ENCODE results near the gene HOXB3.

Gene HOXB3

DNA sequence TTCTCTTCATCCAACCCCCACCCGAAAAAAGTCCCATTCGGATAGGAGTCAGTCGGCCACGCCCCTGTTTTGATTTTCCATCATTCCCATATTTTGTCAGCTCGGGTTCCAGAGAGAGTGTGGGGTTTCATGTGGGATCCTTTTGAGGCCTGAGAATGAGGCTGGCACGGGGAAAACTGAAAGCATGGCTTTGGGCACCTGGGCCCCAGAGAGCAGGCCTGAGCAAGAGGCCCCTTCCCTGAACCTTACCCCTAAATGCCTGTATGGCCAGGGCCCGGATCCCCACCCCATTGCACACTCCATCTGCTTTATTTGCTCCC is 7.3 kb downstream of the HOXB3 start:
- FAIRE-seq, result no peak

DNA sequence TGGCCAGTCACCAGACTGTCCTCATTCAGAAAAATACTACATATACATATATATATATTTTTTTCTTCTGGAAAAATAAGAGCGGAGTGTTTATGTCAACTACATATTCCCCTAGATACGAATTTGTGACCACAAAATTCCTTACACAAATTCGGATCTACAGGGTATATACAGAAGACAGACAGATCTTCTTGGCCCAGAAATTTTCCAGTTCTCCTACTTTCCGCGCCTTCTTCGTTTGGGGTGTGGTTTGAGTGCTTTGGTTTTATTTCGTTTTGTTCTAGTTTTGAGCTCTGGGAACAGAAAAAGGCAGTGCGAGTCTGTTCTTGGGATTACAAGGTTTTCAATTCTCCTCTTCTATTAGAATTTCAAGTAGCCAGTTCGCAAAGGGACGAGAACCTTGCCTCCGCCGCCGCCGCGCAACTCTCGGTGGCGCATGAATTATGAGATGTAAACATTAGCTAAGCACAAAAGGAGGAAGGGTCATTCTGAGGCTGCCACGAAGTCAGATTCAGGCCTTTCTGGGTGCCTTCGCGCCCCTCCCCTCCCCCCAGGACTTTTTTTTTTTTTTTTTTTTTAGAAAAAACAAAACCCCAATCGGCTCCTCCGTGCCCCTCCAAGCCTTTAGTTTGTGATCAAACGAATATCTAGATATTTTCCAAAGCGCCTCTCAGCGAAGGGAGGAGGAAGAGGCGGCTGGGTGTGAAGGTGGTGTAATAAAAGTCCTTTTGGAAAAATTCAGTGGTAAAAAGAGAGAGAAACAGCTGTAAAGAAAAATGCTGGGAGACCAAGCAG is 10.1 kb downstream of the HOXB3 start:
- FAIRE-seq, result no peak

DNA sequence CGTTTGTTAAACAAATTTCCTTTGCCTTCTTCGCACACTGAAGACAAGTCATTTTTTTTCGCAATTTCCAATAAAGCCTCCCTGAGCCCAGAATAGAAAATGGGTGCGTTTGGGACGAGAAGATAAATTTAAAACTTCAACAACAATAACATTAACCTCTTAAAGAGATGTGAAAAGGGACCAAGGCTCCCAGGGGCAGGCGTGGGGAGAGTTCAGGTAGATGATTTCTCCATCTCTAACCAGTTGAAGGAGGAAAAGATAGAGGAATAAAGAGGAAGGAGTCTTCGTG is 10.6 kb downstream of the HOXB3 start:
- no peak for FAIRE-seq

DNA sequence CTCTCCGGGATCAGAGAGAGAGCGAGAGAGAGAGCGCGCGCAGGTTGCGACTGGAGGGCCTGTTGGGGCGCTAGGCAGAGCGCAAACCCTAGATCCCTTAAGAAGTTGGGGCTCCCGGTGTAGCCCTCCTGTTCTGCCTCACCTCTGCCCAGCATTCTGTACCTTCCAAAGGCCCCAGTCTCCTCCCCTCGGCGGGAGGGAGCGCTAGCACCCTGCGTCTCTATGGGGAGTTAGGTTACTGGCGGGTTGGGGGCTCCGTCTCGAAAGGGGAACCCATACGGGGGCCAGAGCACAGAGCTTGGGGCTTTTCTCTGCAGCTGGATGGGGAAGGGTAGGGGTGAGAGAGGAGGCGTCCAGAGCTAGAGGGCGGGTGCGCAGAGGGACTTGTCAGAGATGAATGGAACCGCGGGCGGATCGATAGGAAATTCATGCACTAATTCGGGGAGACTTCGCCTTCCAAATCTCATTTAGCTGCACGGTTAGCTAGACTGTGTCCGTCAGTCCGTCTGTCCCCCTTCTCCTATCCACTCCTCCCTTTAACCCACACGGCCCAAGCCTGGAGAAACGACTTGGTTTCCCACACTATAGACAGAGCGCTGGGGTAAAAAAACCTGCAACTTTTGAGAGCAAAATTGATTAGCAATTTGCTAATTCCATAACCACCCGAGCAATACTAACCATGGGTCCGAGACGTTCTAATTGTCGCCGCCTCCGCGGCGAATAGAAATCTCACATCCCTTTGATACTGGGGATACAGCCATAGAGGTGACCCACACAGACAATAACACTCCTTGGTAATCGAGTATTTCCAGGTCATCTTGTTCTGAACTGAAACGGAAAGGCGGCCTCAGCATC is 11.2 kb downstream of the HOXB3 start:
- FAIRE-seq, result no peak

DNA sequence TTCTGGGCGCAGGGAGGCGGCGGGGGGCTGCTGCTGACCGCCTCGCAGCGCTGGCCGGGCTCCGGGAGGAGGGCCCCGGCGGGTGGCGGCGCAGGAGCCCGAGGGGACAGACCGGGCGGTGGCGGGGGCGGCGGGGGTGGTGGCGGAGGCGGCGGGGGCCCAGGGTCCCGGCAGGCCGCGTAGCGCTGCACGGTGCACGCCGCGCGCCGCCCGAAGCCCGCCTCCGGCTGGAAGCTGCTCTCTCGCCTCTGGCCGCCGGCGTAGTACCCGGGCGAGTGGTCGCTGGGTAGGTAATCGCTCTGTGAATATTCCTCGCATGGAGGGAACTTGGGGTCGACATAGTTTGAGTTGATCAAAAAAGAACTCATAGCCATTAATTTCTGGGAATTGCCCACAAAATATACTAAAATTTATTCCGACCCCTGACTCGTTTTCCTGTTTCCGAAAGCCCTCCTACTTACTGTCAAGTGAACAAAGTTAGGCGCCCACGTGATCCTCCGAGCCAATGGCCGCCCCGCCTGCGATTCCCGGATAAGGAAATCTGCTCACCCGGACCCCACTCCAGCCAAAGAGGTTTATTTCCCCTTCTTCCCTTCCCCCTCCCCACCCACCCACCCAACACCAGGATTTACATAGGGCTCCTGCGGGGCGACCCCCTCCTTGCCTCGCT is 12.0 kb downstream of the HOXB3 start, which contains the start of gene HOXB4:
Gene HOXB4 (minus strand): TSS at position 405 of the 670 bp plus-strand sequence. CDS start 31 bp downstream, at position 374.
- no peak for FAIRE-seq

DNA sequence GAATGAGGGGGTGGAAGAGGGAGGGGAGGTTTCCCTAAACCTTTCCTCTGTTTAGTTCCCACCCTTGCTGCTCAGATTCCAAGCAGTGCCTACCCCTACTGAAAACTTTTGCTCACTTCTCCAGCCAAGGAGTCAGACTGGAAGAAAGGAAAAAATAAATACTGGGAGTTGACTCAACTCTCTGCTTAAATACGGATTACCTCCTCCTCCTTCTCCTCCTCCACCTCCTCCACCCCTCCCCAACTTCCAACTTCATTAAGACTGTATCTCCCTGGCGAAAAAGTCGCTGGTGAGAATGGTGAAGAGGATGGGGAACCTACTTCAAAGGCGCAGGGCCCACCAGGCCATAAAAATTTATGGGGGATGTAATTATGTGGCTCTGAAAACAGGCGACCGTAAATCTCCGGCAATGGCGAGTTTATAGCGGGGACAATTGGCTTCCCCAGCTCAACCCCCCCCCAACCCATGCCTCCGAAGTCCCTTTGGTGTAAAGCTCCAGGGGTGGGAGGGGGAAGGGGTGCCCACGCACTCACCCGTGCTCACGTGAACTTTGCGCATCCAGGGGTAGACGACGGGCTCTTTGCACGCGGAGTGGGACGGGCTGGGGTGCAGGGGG is 12.6 kb downstream of the HOXB3 start:
- FAIRE-seq, result no peak

DNA sequence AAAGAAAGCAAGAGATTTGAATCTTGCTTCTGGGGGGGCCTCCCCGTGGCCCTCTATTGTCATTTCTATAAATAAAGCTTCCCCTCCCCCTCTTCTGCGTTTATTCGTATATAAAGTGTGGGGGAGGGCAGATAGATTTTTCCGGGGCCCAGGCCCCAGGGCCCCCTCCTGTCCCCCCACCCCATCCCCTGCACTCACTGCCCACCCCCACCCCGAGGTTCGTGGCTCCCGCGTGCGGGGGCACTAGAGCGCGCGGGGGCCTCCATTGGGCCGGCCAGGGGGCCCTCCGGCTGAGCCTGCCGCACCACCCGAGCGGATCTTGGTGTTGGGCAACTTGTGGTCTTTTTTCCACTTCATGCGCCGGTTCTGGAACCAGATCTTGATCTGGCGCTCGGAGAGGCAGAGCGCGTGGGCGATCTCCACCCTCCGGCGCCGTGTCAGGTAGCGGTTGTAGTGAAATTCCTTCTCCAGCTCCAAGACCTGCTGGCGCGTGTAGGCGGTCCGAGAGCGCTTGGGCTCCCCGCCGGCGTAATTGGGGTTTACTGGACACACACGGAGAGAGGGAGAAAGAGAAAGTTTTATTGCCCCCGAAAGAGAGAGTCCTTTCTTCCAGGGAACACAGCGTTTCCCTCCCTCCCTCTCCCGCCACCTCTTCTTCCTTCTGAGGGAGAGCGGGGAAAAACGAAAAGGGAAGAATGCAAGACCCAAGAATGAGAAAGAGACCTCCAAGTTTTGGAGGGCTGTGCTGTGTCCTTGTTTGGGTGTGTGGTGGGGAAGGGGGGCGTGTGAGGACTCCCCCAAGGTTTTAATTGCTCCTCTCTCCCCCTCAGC is 13.3 kb downstream of the HOXB3 start:
- no peak for FAIRE-seq

DNA sequence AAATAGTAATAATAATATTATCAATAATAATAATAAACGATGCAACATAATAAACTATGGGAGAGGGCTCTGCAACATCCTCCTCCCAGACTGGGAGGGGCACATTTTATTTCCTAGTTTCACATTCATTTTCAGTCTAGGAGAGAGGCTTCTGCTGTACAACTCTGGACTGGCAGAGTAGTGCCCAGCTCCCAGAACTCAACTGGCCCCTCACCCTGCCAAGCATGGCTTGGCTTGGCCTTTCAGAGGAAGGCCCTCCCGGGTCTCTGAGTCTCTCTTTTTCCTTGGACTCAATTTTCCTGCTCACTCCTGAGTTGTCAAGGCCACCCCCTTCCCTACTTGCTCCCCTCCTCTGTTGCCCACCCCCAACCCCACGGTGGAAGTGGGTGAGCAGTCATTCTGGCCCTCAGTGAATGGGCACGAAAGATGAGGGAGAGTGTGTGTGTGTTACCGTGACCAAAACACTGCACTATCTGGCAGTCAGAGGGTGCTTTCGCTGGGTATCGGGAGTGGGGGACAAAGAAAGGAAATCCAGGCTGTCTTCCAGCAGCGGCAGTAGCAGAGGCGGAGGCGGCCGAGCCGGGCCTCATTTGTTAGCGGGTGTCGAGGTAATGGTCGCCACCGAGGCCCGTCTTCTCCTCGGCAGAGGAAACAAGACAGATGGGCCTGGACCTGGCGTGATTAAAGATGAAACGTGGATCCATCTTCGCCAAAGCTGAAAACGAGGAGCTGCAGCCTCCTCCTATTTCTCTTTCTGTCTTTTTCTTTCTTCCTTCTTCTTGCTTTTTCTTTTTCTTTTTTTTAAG is 14.2 kb downstream of the HOXB3 start:
- no peak for FAIRE-seq

DNA sequence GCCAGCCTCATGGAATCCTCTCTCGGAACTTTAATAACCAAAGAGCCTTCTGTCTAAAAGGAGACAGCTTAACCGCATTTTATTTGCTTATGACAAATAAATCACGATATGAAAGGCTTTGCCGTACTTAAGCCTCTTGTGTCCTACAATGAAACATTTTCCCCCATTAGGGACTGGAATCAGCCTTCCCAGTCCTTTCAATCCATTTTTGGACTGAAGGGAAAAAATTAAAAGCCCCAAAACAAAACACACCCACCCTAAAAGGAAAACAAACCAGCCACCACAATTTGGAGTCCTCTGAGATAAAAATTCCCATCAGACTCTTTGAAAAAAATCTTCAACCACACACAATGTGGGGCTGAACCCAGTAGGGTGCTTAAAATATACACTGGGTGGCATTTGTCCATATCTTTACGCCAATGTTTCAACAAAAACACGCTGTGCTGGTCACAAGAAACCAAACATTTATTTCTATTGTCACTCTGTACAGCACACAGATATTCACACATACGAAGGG is 14.9 kb downstream of the HOXB3 start:
- no peak for FAIRE-seq

DNA sequence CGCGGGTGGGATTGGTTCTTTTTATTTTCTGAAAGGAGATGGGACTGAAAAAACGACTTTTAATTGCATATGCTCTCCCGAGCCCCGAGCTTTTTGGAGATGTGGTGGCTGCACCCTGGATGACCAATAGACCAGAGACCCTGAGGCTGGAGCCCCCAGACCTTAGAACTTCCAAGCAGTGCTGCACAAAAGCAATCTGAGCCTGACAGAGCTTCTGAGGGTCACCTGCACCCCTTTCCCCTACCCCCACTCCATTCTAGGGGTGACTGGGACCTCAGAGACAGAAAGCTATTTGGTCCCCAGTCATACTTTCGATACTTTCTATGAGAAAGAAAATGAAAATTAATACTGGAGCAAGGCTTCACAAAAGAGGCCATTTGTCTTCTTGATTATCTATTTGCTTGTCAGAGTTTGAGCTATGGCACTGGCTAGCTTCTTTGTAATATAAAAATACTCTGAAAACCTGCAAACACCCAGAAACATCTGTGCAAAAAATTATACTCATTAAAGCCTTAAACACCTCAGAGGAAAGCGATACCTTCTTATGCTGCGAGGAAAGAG is 15.5 kb downstream of the HOXB3 start:
- no peak for FAIRE-seq

DNA sequence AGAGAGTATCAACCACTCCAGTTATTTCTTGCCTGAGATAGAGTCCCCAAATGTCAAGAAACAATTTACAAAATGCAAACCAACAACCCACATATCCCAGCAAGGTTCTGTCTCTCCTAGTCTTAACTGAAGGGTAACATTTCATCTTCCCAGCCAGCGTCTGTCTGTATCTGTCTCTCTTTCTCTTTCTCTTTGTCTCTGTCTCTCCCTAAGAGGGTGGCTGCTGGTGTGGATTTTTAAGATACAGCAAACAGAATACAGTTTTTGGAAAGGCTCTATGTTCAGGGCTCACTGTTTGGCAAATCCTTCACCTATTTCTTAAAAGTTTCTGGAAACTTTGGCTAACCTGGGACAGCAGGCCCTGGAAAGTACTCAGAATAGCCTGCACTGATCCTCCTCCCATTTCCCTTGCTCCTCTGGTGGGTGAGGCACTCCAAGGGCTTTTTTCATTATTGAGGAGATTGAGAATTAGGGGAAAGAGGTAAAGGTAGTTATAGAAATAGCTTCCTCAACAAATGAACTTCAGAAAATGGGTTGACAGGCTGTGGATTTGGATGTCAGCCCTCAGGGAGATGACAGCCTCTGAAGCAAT is 18.1 kb downstream of the HOXB3 start:
- FAIRE-seq, result no peak

DNA sequence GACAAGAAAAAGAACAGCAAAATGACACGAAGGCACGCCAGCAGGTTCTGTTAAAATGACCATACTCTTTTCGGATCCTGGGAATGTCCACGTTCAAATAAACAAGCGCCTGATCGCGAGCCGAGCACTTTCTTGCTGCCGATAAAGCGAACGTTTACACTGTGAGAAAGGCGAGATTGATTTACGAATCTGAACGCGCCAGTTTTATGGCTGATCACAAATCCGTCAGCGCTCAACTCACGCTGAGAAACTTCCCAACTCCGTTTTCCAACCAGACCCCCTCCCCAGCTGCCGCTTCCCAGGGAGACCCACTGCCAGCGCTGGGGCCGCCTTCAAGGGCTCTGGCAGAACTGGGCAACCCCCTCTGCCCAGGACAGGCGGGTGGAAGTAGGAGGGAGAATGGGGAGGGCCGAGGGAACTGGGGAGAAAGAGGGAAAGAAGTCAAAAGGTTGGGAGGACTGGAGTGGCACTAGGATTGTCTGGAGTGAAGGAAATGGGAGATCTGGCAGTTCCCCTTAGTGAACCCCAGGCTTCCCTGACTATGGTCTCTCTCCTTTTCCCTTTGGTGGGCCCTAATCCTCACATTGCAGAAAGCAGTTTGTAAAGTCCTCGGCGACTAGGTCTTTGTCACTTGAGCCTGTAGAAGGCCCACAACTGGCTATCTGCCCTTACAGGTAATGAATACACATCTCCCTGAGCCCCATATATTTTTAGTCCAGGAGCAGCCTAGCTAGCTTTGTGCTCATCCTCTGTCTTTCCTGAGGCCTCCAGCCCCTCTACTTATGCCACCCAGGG is 18.8 kb downstream of the HOXB3 start:
- peak; percentile 23 for FAIRE-seq

DNA sequence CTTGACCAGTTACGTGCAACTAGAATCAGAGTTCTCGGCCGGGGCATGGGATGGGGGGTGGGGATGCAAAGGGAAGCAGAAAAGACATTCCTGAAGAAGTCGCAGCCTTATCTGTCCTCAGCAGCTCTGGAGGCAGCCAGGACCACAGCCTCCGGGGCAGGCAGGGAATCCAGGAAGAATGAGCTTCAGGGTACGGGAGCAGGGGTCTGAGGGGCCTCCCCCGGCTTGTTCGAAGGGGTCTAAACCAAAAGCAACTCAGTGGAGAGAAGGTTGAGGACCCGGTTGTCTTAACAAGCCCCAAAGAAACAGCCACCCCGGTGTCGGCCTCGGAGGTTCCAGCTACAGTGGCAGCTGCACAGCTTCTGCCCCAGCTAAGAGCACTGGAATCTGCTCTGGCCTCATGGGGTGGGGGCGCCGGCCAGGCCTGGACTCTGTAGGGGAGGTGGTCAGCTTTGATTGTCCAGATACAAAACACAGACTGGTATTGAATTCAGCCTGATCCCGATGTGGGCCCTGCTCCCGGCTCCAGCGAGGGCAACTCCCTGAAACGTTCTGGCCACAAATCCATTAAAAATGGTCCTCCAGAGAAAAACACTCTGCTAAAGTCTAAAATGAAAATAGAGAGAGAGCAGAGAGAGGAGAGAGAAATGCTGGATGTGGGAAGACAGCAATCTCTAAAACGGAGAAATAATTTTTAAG is 19.6 kb downstream of the HOXB3 start:
- FAIRE-seq, result no peak

DNA sequence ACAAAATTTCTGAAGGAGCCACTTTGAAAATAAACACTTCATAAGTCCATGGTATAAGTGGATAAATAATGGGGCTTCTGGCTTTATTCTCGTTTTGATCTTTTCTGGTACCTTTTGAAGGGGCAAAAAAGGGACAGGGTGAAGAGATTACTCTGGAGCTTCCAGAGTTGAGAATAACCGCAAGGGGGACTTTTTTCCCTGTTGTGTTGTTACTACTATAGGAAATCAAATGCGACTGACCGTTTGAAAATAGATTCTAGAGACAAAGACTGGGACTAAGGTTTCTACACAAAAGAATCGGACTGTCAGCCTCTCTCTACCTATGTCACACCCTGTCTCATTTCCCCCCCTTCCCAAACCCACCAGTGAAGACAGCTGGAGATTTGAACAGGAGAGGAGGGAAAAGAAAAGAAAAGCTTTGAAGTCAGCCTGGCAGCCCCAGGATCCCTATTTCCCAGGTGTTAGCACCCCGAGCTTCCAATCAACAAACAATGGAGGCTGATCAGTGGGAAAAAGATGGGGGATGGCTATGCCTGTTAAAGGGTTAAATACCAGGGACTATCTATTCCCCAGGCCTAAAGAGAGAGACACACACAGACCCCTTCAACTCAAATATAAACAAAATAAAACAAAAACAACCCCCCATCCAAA is 20.2 kb downstream of the HOXB3 start:
- no peak for FAIRE-seq

DNA sequence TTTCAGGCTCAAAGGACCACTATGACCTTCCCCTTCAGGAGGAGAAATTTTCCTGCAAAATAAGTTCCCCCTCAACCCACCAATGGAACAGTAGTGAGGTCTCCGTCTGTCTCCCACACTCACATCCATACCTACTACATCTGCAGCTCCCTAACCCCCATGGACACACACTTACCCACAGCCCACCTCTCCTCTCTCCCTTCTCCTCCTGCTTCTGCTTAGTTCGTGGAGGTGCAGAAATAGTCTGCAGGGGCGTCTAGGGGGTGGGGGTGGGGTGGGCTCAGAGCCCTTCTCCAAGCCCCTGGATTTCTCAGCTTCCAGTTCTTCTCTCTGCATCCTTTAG is 20.8 kb downstream of the HOXB3 start:
- no peak for FAIRE-seq

DNA sequence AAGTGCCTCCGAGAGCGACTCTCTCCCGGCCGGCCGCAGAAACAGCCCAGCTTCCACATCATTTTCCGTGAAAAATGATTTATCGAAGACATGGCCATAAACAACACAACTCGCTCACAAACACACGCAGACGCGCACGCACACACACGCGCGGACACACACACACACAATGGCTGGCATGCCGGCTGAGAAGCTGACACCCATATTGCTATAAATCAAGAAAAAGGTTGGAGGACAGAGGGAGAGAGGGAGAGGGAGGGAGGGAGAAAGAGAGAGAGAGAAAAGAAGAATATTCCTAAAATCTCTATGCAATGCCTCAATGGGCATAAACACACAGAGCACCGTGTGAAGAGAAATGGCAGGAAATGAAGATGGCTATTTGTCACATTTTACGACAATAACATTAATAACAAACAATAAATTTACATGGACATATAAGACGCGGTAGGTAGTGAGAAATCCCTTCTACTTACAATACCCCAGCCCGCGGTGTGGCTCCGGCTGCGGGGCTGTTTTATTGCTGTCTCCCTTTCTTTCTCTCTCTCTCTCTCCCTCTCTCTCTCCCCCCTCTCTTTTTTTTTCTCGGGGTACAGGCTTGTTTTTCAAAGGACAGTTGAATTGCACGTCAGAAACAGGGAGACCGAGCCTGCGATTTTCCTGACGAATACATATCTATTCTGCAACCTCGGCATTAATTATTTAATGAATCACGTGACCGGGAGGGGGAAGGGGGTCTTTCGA is 21.4 kb downstream of the HOXB3 start:
- no peak for FAIRE-seq

DNA sequence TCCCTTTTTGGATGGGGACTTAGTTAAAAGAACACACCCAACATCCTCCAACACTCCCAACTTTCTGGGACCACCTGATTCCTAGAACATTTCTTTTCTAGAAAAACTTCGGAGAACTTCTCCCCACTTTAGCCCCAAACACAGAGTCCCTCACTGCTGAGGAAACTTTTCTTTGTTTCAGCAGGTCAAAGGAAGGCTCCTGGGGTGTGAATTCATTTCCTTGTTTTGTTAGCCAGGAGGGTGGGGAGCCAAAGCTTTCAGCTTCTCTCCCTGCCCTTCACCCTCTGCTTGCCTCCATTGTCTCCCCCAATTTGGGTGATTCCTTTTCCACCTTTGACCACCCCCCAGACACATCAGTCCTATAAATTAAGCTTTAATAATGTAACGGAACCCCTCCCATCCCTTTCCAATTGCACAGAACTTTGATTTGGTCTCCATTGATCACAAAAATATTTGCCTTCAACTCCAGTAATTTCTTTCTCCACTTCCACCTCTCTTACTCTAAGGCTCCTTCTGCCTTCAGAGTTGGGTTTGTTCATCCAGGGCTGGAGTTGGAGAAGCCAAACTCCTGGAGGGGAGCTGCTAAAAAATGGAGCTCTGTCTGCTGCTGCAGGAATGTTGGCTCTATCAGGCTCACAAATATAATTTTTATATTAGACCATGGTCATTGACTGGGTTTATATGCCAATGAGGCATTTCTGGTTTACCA is 22.2 kb downstream of the HOXB3 start:
- FAIRE-seq, result no peak
